ENCODE results near the gene PADI3. TPM values are rescaled to one million over a fixed set of nuclear protein-coding genes. Genes with fewer than 3 reads are reported as not detected.

The PADI3 gene
- total RNA-seq = not detected

GRCh38 chr1:17248781-17249180 is at the start of gene PADI3:
Gene PADI3 (plus strand): TSS chr1:17249098. CDS start chr1:17249138, 40 bp downstream.

GRCh38 chr1:17204546-17205440 is 44.1 kb upstream of the PADI3 start, which contains the start of gene PADI1:
Gene PADI1 (plus strand): TSS chr1:17205128. CDS start chr1:17205218, 90 bp downstream.

GRCh38 chr1:17307946-17308345 is 59.0 kb downstream of the PADI3 start, which contains the start of gene PADI4:
Gene PADI4 (plus strand): TSS chr1:17308197. CDS start chr1:17308223, 26 bp downstream.

Small RNAs within 50 kb of the gene (small RNA-seq; reads per million reads assigned to genes)
- gene MIR3972 (ENCODE audit: low replicate concordance) = not detected

Other genes with a start within 250 kb of the PADI3 start
- 119 TPM for gene ATP13A2, start 237.2 kb upstream of the PADI3 start, total RNA-seq
- gene SDHB, start 195.1 kb upstream of the PADI3 start, total RNA-seq = 77.9 TPM
- gene PADI2, start 129.6 kb upstream of the PADI3 start, total RNA-seq = 1.6 TPM
- not detected for gene PADI1, start 44.0 kb upstream of the PADI3 start, total RNA-seq
- gene PADI4, start 59.1 kb downstream of the PADI3 start, total RNA-seq = not detected
- not detected for gene PADI6, start 123.1 kb downstream of the PADI3 start, total RNA-seq
- 27.9 TPM for gene RCC2, start 190.6 kb downstream of the PADI3 start, total RNA-seq

All from parietal lobe (tissue), 2 donors.